ENCODE data around the gene GFY.
"Not testable (repeated sequence)": the region's sequence is repeated elsewhere in the genome, so short reads cannot be mapped to it uniquely, and the experiment has no call there.

Gene GFY

DNA sequence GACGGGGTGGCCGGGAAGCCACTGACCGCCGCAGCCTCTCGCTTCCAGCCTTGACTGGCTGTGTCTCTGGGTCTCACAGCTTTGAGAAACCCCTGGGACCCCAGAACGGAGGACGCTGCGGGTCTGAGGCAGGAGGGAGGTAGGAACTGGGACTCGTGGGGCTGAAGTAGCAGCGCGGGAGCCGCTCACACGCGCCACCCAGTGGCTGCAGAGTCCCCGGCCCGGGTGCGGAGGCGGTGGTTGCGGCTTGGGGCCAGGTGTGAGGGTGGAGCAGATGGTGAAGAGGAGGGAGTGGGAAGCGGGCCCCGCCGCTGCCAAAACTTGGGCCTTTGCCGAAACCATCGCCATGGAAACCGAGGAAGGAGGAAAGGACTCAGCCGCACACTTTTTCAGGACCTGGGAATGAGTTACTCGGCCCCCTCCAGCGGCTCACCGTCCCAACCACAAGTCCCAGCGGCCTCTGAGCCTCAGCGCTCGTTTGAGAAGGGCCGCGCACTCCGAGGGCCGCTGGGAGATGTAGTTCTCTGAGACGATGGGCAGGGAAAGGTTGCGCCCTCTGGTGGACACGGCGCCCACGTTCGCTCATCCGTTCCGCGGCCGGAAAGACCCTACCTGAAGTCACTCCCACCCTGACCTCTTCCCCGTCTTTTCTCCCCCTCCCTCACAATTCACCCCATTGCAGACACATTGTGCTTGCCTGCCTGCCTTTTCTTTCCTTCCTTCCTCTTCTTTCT is 18.3 kb downstream of the GFY start (continued):
- TF ChIP-seq ZNF529 (tag by site-specific recombination; IDR thresholded peaks at IDR 0.05; ENCODE audit: insufficient replicate concordance) (no peak), ZNF555 (tag by site-specific recombination; conservative IDR thresholded peaks at IDR 0.05) (no peak), ZNF530 (tag by site-specific recombination; IDR thresholded peaks at IDR 0.05; ENCODE audit: low read depth) (no peak), ZFP3 (tag by site-specific recombination; IDR thresholded peaks at IDR 0.05; ENCODE audit: low read depth) (no peak), ZIC2 (tag by site-specific recombination; IDR thresholded peaks at IDR 0.05) (no peak), ZFP37 (tag by site-specific recombination; IDR thresholded peaks at IDR 0.05) (peak; percentile 90), ZNF510 (tag by site-specific recombination; IDR thresholded peaks at IDR 0.05; ENCODE audit: insufficient replicate concordance) (no peak), ZBTB21 (tag by site-specific recombination; IDR thresholded peaks at IDR 0.05) (no peak; the same call in none of the 2 replicates), ZNF140 (tag by site-specific recombination; IDR thresholded peaks at IDR 0.05) (no peak)
- TF ChIP-seq, protein P1, sequence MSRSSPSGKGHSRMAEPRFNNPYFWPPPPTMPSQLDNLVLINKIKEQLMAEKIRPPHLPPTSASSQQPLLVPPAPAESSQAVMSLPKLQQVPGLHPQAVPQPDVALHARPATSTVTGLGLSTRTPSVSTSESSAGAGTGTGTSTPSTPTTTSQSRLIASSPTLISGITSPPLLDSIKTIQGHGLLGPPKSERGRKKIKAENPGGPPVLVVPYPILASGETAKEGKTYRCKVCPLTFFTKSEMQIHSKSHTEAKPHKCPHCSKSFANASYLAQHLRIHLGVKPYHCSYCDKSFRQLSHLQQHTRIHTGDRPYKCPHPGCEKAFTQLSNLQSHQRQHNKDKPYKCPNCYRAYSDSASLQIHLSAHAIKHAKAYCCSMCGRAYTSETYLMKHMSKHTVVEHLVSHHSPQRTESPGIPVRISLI (tag by site-specific recombination; IDR thresholded peaks at IDR 0.05) = peak; percentile 77; the same call in 1 of the 2 replicates
- TF ChIP-seq, protein P2, sequence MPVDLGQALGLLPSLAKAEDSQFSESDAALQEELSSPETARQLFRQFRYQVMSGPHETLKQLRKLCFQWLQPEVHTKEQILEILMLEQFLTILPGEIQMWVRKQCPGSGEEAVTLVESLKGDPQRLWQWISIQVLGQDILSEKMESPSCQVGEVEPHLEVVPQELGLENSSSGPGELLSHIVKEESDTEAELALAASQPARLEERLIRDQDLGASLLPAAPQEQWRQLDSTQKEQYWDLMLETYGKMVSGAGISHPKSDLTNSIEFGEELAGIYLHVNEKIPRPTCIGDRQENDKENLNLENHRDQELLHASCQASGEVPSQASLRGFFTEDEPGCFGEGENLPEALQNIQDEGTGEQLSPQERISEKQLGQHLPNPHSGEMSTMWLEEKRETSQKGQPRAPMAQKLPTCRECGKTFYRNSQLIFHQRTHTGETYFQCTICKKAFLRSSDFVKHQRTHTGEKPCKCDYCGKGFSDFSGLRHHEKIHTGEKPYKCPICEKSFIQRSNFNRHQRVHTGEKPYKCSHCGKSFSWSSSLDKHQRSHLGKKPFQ (tag by site-specific recombination; IDR thresholded peaks at IDR 0.05) = peak; percentile 85
- TF ChIP-seq, protein P3, sequence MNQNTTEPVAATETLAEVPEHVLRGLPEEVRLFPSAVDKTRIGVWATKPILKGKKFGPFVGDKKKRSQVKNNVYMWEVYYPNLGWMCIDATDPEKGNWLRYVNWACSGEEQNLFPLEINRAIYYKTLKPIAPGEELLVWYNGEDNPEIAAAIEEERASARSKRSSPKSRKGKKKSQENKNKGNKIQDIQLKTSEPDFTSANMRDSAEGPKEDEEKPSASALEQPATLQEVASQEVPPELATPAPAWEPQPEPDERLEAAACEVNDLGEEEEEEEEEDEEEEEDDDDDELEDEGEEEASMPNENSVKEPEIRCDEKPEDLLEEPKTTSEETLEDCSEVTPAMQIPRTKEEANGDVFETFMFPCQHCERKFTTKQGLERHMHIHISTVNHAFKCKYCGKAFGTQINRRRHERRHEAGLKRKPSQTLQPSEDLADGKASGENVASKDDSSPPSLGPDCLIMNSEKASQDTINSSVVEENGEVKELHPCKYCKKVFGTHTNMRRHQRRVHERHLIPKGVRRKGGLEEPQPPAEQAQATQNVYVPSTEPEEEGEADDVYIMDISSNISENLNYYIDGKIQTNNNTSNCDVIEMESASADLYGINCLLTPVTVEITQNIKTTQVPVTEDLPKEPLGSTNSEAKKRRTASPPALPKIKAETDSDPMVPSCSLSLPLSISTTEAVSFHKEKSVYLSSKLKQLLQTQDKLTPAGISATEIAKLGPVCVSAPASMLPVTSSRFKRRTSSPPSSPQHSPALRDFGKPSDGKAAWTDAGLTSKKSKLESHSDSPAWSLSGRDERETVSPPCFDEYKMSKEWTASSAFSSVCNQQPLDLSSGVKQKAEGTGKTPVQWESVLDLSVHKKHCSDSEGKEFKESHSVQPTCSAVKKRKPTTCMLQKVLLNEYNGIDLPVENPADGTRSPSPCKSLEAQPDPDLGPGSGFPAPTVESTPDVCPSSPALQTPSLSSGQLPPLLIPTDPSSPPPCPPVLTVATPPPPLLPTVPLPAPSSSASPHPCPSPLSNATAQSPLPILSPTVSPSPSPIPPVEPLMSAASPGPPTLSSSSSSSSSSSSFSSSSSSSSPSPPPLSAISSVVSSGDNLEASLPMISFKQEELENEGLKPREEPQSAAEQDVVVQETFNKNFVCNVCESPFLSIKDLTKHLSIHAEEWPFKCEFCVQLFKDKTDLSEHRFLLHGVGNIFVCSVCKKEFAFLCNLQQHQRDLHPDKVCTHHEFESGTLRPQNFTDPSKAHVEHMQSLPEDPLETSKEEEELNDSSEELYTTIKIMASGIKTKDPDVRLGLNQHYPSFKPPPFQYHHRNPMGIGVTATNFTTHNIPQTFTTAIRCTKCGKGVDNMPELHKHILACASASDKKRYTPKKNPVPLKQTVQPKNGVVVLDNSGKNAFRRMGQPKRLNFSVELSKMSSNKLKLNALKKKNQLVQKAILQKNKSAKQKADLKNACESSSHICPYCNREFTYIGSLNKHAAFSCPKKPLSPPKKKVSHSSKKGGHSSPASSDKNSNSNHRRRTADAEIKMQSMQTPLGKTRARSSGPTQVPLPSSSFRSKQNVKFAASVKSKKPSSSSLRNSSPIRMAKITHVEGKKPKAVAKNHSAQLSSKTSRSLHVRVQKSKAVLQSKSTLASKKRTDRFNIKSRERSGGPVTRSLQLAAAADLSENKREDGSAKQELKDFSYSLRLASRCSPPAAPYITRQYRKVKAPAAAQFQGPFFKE (tag by site-specific recombination; IDR thresholded peaks at IDR 0.05; ENCODE audit: borderline replicate concordance) = no peak

DNA sequence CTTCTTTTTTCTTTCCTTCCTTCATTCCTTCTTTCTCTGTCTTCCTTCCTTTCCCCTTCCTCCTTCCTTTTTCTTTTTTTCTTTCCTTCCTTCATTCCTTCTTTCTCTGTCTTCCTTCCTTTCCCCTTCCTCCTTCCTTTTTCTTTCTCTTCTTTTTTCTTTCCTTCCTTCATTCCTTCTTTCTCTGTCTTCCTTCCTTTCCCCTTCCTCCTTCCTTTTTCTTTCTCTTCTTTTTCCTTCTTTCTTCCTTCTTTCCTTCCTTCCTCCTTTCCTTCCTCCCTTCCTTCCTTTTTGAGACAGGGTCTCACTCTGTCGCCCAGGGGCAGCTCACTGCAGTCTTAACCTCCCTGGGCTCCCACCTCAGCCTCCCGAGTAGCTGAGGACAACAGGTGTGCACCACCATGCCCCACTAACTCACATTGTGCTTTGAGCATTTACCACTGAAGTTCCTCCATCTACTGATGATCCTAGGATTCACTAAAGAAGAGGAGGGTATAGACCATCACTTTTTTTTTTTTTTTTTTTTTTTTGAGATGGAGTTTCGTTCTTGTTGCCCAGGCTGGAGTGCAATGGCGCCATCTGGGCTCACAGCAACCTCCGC is 19.0 kb downstream of the GFY start:
- not testable (repeated sequence) for H3K9me3 ChIP-seq (ENCODE audit: control insufficient read depth, insufficient read depth, low read depth, low read length); H3K4me1 ChIP-seq (ENCODE audit: control insufficient read depth, insufficient read depth, low read length); H3K4me3 ChIP-seq (ENCODE audit: low read depth, low read length); H3K27ac ChIP-seq (ENCODE audit: extremely low read depth, low read depth, low read length)
- ChIA-PET POLR2A (interaction anchor here (0.6 to 2.1 kb wide), 7 partner anchors 32 to 724 kb away, joined by 3 to 8 read pairs (median 5); no protein-coding TSS in a partner anchor), CTCF (interaction anchor here (0.6 to 3.2 kb wide), 14 partner anchors 8 to 1491 kb away, joined by 3 to 28 read pairs (median 4); no protein-coding TSS in a partner anchor)
- peaks cover 10 to 30% of the 10 kb centered on the region in 2 experiments for H3K36me3 ChIP-seq (ENCODE audit: control insufficient read depth in 2 of 2, insufficient read depth in 1 of 2, low read length in 2 of 2)
- peak; percentile 33; the same call in 1 of the 2 replicates for TF ChIP-seq ZNF10 (tag by site-specific recombination; IDR thresholded peaks at IDR 0.05)
- peak; percentile 92 for TF ChIP-seq ZNF366 (tag by site-specific recombination; conservative IDR thresholded peaks at IDR 0.05)
- TF ChIP-seq SCRT2 (tag by site-specific recombination; IDR thresholded peaks at IDR 0.05) = peak; percentile 29; the same call in 1 of the 2 replicates
